Measurements from ENCODE around the gene CMTM8. TPM values are rescaled to one million over a fixed set of nuclear protein-coding genes. Genes with fewer than 3 reads are reported as not detected.

CMTM8 gene
- total and polyA plus RNA-seq, 2 of the 8 experiments (the other 6 are each of a cell fraction or from before 2014, with no cell fraction given), result 10.5 to 22.4 TPM

DNA sequence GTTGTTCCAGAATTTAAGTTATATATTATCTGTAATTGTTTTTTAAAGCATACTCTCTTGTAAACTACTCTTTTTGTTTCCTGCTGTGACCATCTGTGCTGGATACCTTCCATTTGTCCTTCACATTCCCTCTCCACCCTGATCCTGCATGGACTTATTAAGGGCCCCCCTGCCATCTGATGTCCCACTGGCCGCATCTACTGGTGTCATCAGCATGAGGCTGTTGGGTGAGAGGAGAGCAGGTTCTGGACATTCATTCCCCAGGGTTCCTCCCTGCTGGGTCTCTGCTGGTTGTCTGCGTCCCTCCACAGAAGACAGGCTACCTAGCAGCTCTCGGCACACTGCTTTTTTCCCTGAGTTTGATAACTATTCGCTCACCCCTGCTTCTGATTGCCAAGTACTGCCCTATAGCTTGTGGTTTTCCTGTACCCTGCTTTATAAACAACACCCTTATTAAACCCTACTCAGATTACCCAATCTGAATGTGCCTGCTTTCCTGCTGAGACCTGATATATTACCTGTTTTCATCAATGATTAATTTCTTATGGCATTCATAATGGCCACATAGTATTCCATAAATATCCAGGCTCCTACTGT is 7.7 kb downstream of the CMTM8 start:
- CTCF ChIA-PET (ENCODE audit: partially characterized antibody), result interaction anchor here (0.6 to 2.1 kb wide), 4 partner anchors 12 to 70 kb away, joined by 3 to 7 read pairs (median 5); no protein-coding TSS in a partner anchor
- H2BK120ac ChIP-seq (replicated peaks; ENCODE audit: low read depth, low read length), result no peak overlapping the region
- H3K4me3 ChIP-seq (ENCODE audit: extremely low read depth in 1 of 4, insufficient read depth in 2 of 4, low read depth in 3 of 4, low read length in 4 of 4), result no peak overlapping the region
- no peak overlapping the region for H3K9ac ChIP-seq (replicated peaks in 1 of 4; ENCODE audit: extremely low read depth in 1 of 4, low read depth in 3 of 4, low read length in 3 of 4)
- H4K20me1 ChIP-seq (replicated peaks in 1 of 2; ENCODE audit: control insufficient read depth in 1 of 2, insufficient read depth in 2 of 2, low read length in 2 of 2), result peaks cover 0 to 1% of the 10 kb centered on the region in 2 experiments
- no peak overlapping the region for H3K14ac ChIP-seq (ENCODE audit: insufficient read length)
- no peak overlapping the region for H3K4me2 ChIP-seq (ENCODE audit: insufficient read depth in 1 of 2, low read depth in 2 of 2, low read length in 2 of 2)
- H3K56ac ChIP-seq (replicated peaks; ENCODE audit: insufficient read length, low read depth, low read length), result no peak overlapping the region
- TF ChIP-seq, protein P1, sequence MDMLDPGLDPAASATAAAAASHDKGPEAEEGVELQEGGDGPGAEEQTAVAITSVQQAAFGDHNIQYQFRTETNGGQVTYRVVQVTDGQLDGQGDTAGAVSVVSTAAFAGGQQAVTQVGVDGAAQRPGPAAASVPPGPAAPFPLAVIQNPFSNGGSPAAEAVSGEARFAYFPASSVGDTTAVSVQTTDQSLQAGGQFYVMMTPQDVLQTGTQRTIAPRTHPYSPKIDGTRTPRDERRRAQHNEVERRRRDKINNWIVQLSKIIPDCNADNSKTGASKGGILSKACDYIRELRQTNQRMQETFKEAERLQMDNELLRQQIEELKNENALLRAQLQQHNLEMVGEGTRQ (IDR thresholded peaks at IDR 0.05; ENCODE audit: low read length), result no peak
- H3K36me3 ChIP-seq (ENCODE audit: control insufficient read depth in 2 of 4, insufficient read depth in 4 of 4, low read length in 3 of 4), result no peaks in the 10 kb centered on the region; a peak in 1 of 8 replicates
- no peak overlapping the region for H2BK15ac ChIP-seq (ENCODE audit: low read length)
- H3K18ac ChIP-seq (ENCODE audit: extremely low read depth, low read length), result 0 out of 2 replicates have a peak overlapping the region, but pooled peaks have one; percentile 11
- H3K79me1 ChIP-seq (ENCODE audit: low read depth, low read length), result peaks cover 2% of the 10 kb centered on the region
- no peak overlapping the region for H2AK5ac ChIP-seq (ENCODE audit: low read depth, low read length)
- H2BK12ac ChIP-seq (ENCODE audit: low read depth, low read length), result no peak overlapping the region
- DNase-seq (ENCODE audit: low read depth in 1 of 2, low spot score in 2 of 2) (no peak), FAIRE-seq (no peak)
- 71% methylated on average over 4 of the region's 4 CpGs; no CpG with 5 or more reads in 1 of the 2 experiments for WGBS, 2 experiments (ENCODE audit: extremely low coverage in 1 of 2, insufficient coverage in 1 of 2, insufficient read length in 1 of 2, insufficient replicate concordance in 2 of 2, low coverage in 1 of 2, low lambda C conversion rate in 2 of 2, missing lambda C conversion rate in 1 of 2)
- H3K9me3 ChIP-seq (ENCODE audit: insufficient read depth in 2 of 2, low read depth in 1 of 2, low read length in 1 of 2), result no peaks in the 10 kb centered on the region
- H4K91ac ChIP-seq (replicated peaks; ENCODE audit: insufficient read length, low read length), result no peak overlapping the region
- H3K27ac ChIP-seq (ENCODE audit: low read depth, low read length), result no peak overlapping the region
- no peak overlapping the region for H2AFZ ChIP-seq (ENCODE audit: low read length)
- no peak overlapping the region for H3K23ac ChIP-seq (ENCODE audit: insufficient read length)
- no peaks in the 10 kb centered on the region; a peak in 1 of 7 replicates for H3K4me1 ChIP-seq (replicated peaks in 1 of 4; ENCODE audit: control insufficient read depth in 3 of 4, insufficient read depth in 4 of 4, low read length in 3 of 4)
- no peaks in the 10 kb centered on the region for H3K23me2 ChIP-seq (ENCODE audit: low read depth, low read length)
- H3K27me3 ChIP-seq (replicated peaks in 1 of 4; ENCODE audit: control insufficient read depth in 3 of 4, extremely low read depth in 1 of 4, insufficient read depth in 3 of 4, low read length in 3 of 4), result no peaks in the 10 kb centered on the region
- H3K4ac ChIP-seq (replicated peaks; ENCODE audit: insufficient read length, low read depth, low read length), result no peak overlapping the region
- H2BK5ac ChIP-seq (ENCODE audit: low read depth, low read length), result no peak overlapping the region
- H4K5ac ChIP-seq (ENCODE audit: insufficient read length, low read depth, low read length), result no peak overlapping the region
- peaks cover 0 to 11% of the 10 kb centered on the region in 2 experiments; a peak in 1 of 4 replicates for H3K79me2 ChIP-seq (ENCODE audit: control insufficient read depth in 1 of 2, insufficient read depth in 2 of 2, low read length in 2 of 2)
- H4K8ac ChIP-seq (ENCODE audit: extremely low read depth, insufficient read depth, low read length), result no peak overlapping the region
- POLR2A ChIA-PET (ENCODE audit: partially characterized antibody), result no interaction called here
- H2BK20ac ChIP-seq (ENCODE audit: low read length), result no peak overlapping the region
